HG02981 (cell line): ENCODE results near the gene NRP2.
A peak's percentile ranks its signal among the peaks of the same experiment; 100 is the strongest.

Experiments
- ATAC-seq: cut with Tn5 transposase; IDR thresholded peaks from one replicate; pipeline ENCODE4 v1.9.1; 2021; ENCODE audit warnings: mild to moderate bottlenecking, moderate library complexity; ENCODE audit not compliant: unreplicated experiment

Gene NRP2

GRCh38 chr2:205705511-205706349 is 23.4 kb downstream of the NRP2 start:
- no peak for ATAC-seq

GRCh38 chr2:205706769-205707381 is 24.6 kb downstream of the NRP2 start:
- ATAC-seq: peak; percentile 90

GRCh38 chr2:205708231-205708631 is 25.9 kb downstream of the NRP2 start:
- no peak for ATAC-seq

GRCh38 chr2:205709319-205709718 is 27.0 kb downstream of the NRP2 start:
- no peak for ATAC-seq

- no peak for ATAC-seq
These were observed 30.2 kb downstream of the NRP2 start for GRCh38 chr2:205712508-205712907.

- ATAC-seq: no peak
These were observed 30.8 kb downstream of the NRP2 start for GRCh38 chr2:205713086-205713485.

GRCh38 chr2:205714058-205714776 is 31.9 kb downstream of the NRP2 start:
- ATAC-seq: peak; percentile 78

- no peak for ATAC-seq
These were observed 32.8 kb downstream of the NRP2 start for GRCh38 chr2:205714789-205715720.

- no peak for ATAC-seq
These were observed 33.7 kb downstream of the NRP2 start for GRCh38 chr2:205715831-205716525.

GRCh38 chr2:205717175-205717846 is 35.0 kb downstream of the NRP2 start:
- ATAC-seq: no peak

GRCh38 chr2:205717999-205718398 is 35.7 kb downstream of the NRP2 start:
- ATAC-seq: no peak

GRCh38 chr2:205719847-205720246 is 37.5 kb downstream of the NRP2 start:
- ATAC-seq: no peak

- ATAC-seq: no peak
These were observed 38.2 kb downstream of the NRP2 start for GRCh38 chr2:205720451-205720902.

GRCh38 chr2:205721057-205721449 is 38.8 kb downstream of the NRP2 start:
- ATAC-seq: peak; percentile 57

- ATAC-seq: no peak
These were observed 40.1 kb downstream of the NRP2 start for GRCh38 chr2:205722283-205722918.

GRCh38 chr2:205723179-205723578 is 40.9 kb downstream of the NRP2 start:
- no peak for ATAC-seq

- ATAC-seq: no peak
These were observed 42.8 kb downstream of the NRP2 start for GRCh38 chr2:205725059-205725458.

GRCh38 chr2:205726506-205726905 is 44.2 kb downstream of the NRP2 start:
- no peak for ATAC-seq

- ATAC-seq: no peak
These were observed 44.9 kb downstream of the NRP2 start for GRCh38 chr2:205727174-205727573.
